HEK293 (cell line): ENCODE measurements around the gene GPRC5D.

Source experiments
- CTCF ChIA-PET: fragments of 350-600 bp; formaldehyde crosslinking; extraction: SDS; loops from one replicate; lab custom pipeline; 2021; ENCODE audit warnings: antibody characterized with exemption; lab: Yijun Ruan, JAX
- POLR2A ChIA-PET: fragments of 300-600 bp; formaldehyde crosslinking; extraction: SDS; loops from one replicate; lab custom pipeline; 2020; ENCODE audit warnings: antibody characterized with exemption, inconsistent platforms; lab: Yijun Ruan, JAX
- H3K27ac ChIP-seq: fragments of 200-500 bp; sonication (Bioruptor generic); 2 replicates; pipeline ENCODE4 v1.5.1; 2014; ENCODE audit warnings: low read depth, low read length, control low read depth, inconsistent platforms; ENCODE audit errors: extremely low read depth
- H3K36me3 ChIP-seq, 2 experiments: fragments of 200-500 bp in 1 of 2; sonication (Bioruptor generic) in 1 of 2; 1 replicate in 1 of 2; 2 replicates in 1 of 2; pipeline ENCODE4 v1.5.1; 2014 to 2017; ENCODE audit warnings: inconsistent platforms in 2 of 2, low read length in 2 of 2; ENCODE audit not compliant: control insufficient read depth in 2 of 2, insufficient read depth in 1 of 2
- H3K4me1 ChIP-seq: fragments of 200-500 bp; sonication (Bioruptor generic); 2 replicates; pipeline ENCODE4 v1.5.1; 2014; ENCODE audit warnings: mild to moderate bottlenecking, low read length, inconsistent platforms; ENCODE audit not compliant: control insufficient read depth, insufficient read depth
- H3K4me3 ChIP-seq: 2 replicates; pipeline ENCODE4 v1.5.1; 2011; ENCODE audit warnings: low read depth, mild to moderate bottlenecking, control low read depth, low read length, moderate library complexity
- H3K9me3 ChIP-seq: fragments of 200-500 bp; sonication (Bioruptor generic); 2 replicates; pipeline ENCODE4 v1.5.1; 2014; ENCODE audit warnings: low read depth, low read length, inconsistent platforms; ENCODE audit not compliant: control insufficient read depth, insufficient read depth
- BCL11B ChIP-seq: fragments of 450-650 bp; formaldehyde crosslinking; IDR thresholded peaks from 2 replicates; pipeline ENCODE4 v1.5.1; 2016; ENCODE audit warnings: low read depth, missing biosample characterization, missing genetic modification characterization
- CTCF ChIP-seq: fragments of 450-650 bp; formaldehyde crosslinking; IDR thresholded peaks from 2 replicates; pipeline ENCODE4 v1.5.1; 2016; ENCODE audit warnings: missing biosample characterization, missing genetic modification characterization
- GLI4 ChIP-seq: fragments of 450-650 bp; formaldehyde crosslinking; IDR thresholded peaks from 2 replicates; pipeline ENCODE4 v1.5.1; 2016; ENCODE audit warnings: missing biosample characterization, missing genetic modification characterization
- KLF10 ChIP-seq: fragments of 450-650 bp; IDR thresholded peaks from 2 replicates; pipeline ENCODE4 v1.5.1; 2018; ENCODE audit warnings: missing biosample characterization, mild to moderate bottlenecking, missing genetic modification characterization
- KLF8 ChIP-seq: fragments of 450-650 bp; formaldehyde crosslinking; IDR thresholded peaks from 2 replicates; pipeline ENCODE4 v1.5.1; 2016; ENCODE audit warnings: missing biosample characterization, missing genetic modification characterization
- ZBTB17 ChIP-seq: fragments of 450-650 bp; formaldehyde crosslinking; IDR thresholded peaks from 2 replicates; pipeline ENCODE4 v1.5.1; 2016; ENCODE audit warnings: missing biosample characterization, missing genetic modification characterization
- ZIC2 ChIP-seq: fragments of 450-650 bp; formaldehyde crosslinking; IDR thresholded peaks from 2 replicates; pipeline ENCODE4 v1.5.1; 2016; ENCODE audit warnings: missing biosample characterization, missing genetic modification characterization
- ZNF10 ChIP-seq: fragments of 450-650 bp; formaldehyde crosslinking; IDR thresholded peaks from 2 replicates; pipeline ENCODE4 v1.5.1; 2017; ENCODE audit warnings: missing biosample characterization, missing genetic modification characterization
- ZNF121 ChIP-seq: fragments of 450-650 bp; formaldehyde crosslinking; IDR thresholded peaks from 2 replicates; pipeline ENCODE4 v1.5.1; 2016; ENCODE audit warnings: missing biosample characterization, missing genetic modification characterization
- ZNF146 ChIP-seq: fragments of 450-650 bp; formaldehyde crosslinking; IDR thresholded peaks from 2 replicates; pipeline ENCODE4 v1.5.1; 2016; ENCODE audit warnings: missing biosample characterization, missing genetic modification characterization
- ZNF16 ChIP-seq: fragments of 450-650 bp; formaldehyde crosslinking; IDR thresholded peaks from 2 replicates; pipeline ENCODE4 v1.5.1; 2016; ENCODE audit warnings: low read depth, missing biosample characterization, missing genetic modification characterization
- ZNF514 ChIP-seq: fragments of 450-650 bp; formaldehyde crosslinking; IDR thresholded peaks from 2 replicates; pipeline ENCODE4 v1.5.1; 2016; ENCODE audit warnings: missing biosample characterization, missing genetic modification characterization
- ZNF654 ChIP-seq: fragments of 450-650 bp; formaldehyde crosslinking; IDR thresholded peaks from 2 replicates; pipeline ENCODE4 v1.5.1; 2016; ENCODE audit warnings: low read depth, missing biosample characterization, missing genetic modification characterization
- TF ChIP-seq, protein P1 (sequence below): fragments of 450-650 bp; formaldehyde crosslinking; IDR thresholded peaks from 2 replicates; pipeline ENCODE4 v1.5.1; 2016; ENCODE audit warnings: missing biosample characterization, missing genetic modification characterization
- TF ChIP-seq, protein P2 (sequence below): fragments of 450-650 bp; formaldehyde crosslinking; IDR thresholded peaks from 2 replicates; pipeline ENCODE4 v1.5.1; 2016; ENCODE audit warnings: missing biosample characterization, missing genetic modification characterization

GPRC5D gene

DNA sequence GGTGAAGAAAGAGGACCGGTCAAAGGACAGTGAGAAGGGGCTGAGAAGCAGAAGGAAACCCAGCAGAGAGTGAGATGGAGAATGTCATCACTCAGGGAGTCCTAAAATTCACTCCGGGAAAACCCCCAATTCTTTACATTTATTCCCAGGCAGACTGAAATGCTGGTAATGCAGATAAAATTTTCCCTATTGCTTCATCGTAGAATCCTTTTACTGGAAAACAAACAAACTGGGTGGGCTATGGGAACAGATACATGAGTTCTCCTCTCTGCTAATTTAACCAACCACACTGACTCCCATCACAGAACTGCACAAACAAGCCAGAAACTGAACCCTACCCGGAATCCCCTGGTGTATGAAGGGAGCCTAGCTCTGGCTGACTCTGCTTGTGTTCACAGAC lies 27.2 kb upstream of the GPRC5D start (continued):
- TF ChIP-seq, protein P1, sequence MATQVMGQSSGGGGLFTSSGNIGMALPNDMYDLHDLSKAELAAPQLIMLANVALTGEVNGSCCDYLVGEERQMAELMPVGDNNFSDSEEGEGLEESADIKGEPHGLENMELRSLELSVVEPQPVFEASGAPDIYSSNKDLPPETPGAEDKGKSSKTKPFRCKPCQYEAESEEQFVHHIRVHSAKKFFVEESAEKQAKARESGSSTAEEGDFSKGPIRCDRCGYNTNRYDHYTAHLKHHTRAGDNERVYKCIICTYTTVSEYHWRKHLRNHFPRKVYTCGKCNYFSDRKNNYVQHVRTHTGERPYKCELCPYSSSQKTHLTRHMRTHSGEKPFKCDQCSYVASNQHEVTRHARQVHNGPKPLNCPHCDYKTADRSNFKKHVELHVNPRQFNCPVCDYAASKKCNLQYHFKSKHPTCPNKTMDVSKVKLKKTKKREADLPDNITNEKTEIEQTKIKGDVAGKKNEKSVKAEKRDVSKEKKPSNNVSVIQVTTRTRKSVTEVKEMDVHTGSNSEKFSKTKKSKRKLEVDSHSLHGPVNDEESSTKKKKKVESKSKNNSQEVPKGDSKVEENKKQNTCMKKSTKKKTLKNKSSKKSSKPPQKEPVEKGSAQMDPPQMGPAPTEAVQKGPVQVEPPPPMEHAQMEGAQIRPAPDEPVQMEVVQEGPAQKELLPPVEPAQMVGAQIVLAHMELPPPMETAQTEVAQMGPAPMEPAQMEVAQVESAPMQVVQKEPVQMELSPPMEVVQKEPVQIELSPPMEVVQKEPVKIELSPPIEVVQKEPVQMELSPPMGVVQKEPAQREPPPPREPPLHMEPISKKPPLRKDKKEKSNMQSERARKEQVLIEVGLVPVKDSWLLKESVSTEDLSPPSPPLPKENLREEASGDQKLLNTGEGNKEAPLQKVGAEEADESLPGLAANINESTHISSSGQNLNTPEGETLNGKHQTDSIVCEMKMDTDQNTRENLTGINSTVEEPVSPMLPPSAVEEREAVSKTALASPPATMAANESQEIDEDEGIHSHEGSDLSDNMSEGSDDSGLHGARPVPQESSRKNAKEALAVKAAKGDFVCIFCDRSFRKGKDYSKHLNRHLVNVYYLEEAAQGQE = no peak
- no peak for TF ChIP-seq KLF8 (tag by site-specific recombination)
- TF ChIP-seq, protein P2, sequence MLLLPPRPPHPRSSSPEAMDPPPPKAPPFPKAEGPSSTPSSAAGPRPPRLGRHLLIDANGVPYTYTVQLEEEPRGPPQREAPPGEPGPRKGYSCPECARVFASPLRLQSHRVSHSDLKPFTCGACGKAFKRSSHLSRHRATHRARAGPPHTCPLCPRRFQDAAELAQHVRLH (tag by site-specific recombination) = no peak
- TF ChIP-seq KLF10 (tag by site-specific recombination) = no peak
- no peak for TF ChIP-seq ZNF16
- TF ChIP-seq ZNF146 (tag by site-specific recombination) = no peak
- no peak for TF ChIP-seq GLI4 (tag by site-specific recombination)
- no peak for TF ChIP-seq ZNF10 (tag by site-specific recombination)
- no peak for TF ChIP-seq BCL11B (tag by site-specific recombination)

- TF ChIP-seq ZNF514 (tag by site-specific recombination) (no peak), ZNF121 (tag by site-specific recombination) (peak; percentile 35; the same call in 1 of the 2 replicates)
- ChIA-PET CTCF (interaction anchor here (0.6 to 1.6 kb wide), 7 partner anchors 9 to 235 kb away, joined by 3 to 8 read pairs (median 3); partner anchors contain the start of gene DDX47), POLR2A (no interaction called here)
- Histone ChIP-seq H3K36me3 (peaks cover 24 to 94% of the 10 kb centered on the region in 2 experiments), H3K27ac (no peak overlapping the region), H3K4me1 (no peaks in the 10 kb centered on the region), H3K9me3 (no peaks in the 10 kb centered on the region; the same call in 1 of the 2 replicates), H3K4me3 (no peak overlapping the region)
Observed at GRCh38 chr12:12977231-12977630, 25.3 kb upstream of the GPRC5D start.

DNA sequence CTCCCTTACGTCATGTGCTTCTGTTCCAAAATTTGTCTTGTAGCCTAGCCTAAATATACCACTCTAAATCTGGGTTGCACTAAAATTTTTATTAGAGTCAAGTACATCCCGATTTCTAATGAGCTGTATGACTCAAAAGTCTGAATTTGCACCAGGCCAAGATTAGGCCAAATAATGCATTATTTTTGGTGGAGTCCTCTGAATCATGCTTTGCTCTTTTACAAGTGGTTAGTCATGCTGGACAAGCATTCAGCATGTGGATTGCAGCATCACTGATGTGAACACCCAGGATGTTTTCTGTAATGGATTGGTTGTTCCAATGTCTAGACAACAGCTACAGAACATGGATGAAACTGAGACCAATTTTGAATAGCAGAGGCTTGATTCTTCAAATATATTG lies 24.4 kb upstream of the GPRC5D start:
- Histone ChIP-seq H3K4me1 (no peaks in the 10 kb centered on the region), H3K9me3 (no peaks in the 10 kb centered on the region; the same call in 1 of the 2 replicates), H3K36me3 (peaks cover 27 to 91% of the 10 kb centered on the region in 2 experiments), H3K4me3 (no peak overlapping the region), H3K27ac (no peak overlapping the region)
- ChIA-PET POLR2A (no interaction called here), CTCF (interaction anchor here (0.7 to 2.3 kb wide), 11 partner anchors 9 to 236 kb away, joined by 3 to 10 read pairs (median 5); partner anchors contain the start of gene DDX47)
- no peak for TF ChIP-seq ZNF121 (tag by site-specific recombination)
- peak; percentile 95 for TF ChIP-seq ZBTB17 (tag by site-specific recombination)

DNA sequence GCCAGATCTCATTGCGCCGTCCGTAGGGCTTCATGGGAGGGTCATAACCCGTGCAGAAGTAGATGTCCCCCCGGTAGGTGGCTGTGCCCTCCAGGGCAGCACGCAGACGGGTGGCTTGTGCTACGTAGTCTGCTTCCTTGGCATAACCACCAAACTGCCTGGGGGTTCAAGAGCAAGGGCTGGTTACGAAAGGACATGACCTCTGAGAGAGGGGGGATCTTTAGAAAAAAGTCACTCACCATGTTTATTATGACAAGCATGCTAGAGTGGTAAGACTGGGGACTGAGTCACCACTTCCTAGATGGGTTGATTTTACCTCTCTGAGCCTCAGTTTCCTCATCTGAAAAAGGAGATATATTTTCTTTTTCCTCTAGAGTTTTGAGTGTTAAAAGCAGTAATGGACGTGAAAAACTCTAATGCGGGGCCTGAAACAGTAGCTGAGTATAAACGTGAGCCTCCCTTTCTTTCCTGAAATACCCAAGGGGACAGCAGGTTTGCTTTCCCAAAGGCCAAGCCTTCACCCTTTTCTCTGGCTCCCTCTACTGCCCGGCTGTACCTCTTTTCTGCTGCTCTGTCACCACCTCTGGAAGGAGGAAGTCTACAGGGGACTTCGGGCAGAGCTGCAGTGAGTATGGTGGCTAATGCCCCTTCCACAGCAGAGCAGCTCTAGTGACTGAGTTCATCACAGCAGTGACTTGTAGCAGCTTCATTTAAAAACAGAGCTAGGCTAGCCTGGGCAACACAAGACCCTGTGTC lies 23.5 kb upstream of the GPRC5D start:
- Histone ChIP-seq H3K9me3 (no peaks in the 10 kb centered on the region; the same call in 1 of the 2 replicates), H3K27ac (no peak overlapping the region), H3K4me3 (no peak overlapping the region), H3K4me1 (no peaks in the 10 kb centered on the region), H3K36me3 (peaks cover 27 to 85% of the 10 kb centered on the region in 2 experiments)
- ChIA-PET CTCF (interaction anchor here (0.7 to 2.6 kb wide), 9 partner anchors 9 to 236 kb away, joined by 3 to 10 read pairs (median 6); partner anchors contain the start of gene DDX47), POLR2A (interaction anchor here (0.7 kb wide), 1 partner anchor 273 kb away, joined by 4 read pairs; no protein-coding TSS in a partner anchor)
- TF ChIP-seq CTCF (peak; percentile 53; the same call in 1 of the 2 replicates), ZNF654 (tag by site-specific recombination) (peak; percentile 25; the same call in 1 of the 2 replicates), ZIC2 (no peak)
